EH (cell line): ENCODE results near the gene PCDHB5.
A peak's percentile ranks its signal among the peaks of the same experiment; 100 is the strongest.
"Not testable (repeated sequence)": the region's sequence is repeated elsewhere in the genome, so short reads cannot be mapped to it uniquely, and the experiment has no call there.

Source experiments
- DNase-seq: peaks from one replicate; pipeline ENCODE4 v3.0.0-alpha.2; 2015; ENCODE audit warnings: low read depth

PCDHB5 gene

GRCh38 chr5:141152096-141152495 lies 17.1 kb downstream of the PCDHB5 start:
- not testable (repeated sequence) for DNase-seq

- no peak for DNase-seq
Measured at GRCh38 chr5:141155540-141156374, 20.8 kb downstream of the PCDHB5 start.

GRCh38 chr5:141157356-141157755 lies 22.4 kb downstream of the PCDHB5 start:
- not testable (repeated sequence) for DNase-seq

- not testable (repeated sequence) for DNase-seq
Measured at GRCh38 chr5:141157901-141158300, 22.9 kb downstream of the PCDHB5 start.

GRCh38 chr5:141172381-141173204 lies 37.6 kb downstream of the PCDHB5 start, which contains the start of gene PCDHB7:
Gene PCDHB7 (plus strand): TSS chr5:141172644. CDS start chr5:141172836, 192 bp downstream.
- DNase-seq, result peak; percentile 47

- not testable (repeated sequence) for DNase-seq
Measured at GRCh38 chr5:141174291-141175104, 39.5 kb downstream of the PCDHB5 start.

GRCh38 chr5:141175933-141176332 lies 40.9 kb downstream of the PCDHB5 start:
- DNase-seq, result no peak

GRCh38 chr5:141177577-141178191 lies 42.7 kb downstream of the PCDHB5 start, which contains the start of gene PCDHB8:
Gene PCDHB8 (plus strand): TSS chr5:141177790. CDS start chr5:141178035, 245 bp downstream.
- DNase-seq, result peak; percentile 6

GRCh38 chr5:141179371-141179770 lies 44.4 kb downstream of the PCDHB5 start:
- not testable (repeated sequence) for DNase-seq

- not testable (repeated sequence) for DNase-seq
Measured at GRCh38 chr5:141179876-141180275, 44.9 kb downstream of the PCDHB5 start.

- DNase-seq, result no peak
Measured at GRCh38 chr5:141180313-141180712, 45.3 kb downstream of the PCDHB5 start.

- peak; percentile 46 for DNase-seq
Measured at GRCh38 chr5:141182248-141182647, 47.2 kb downstream of the PCDHB5 start, which contains the start of gene PCDHB16. Gene PCDHB16 (plus strand): TSS chr5:141182387. CDS start chr5:141182560, 173 bp downstream.

GRCh38 chr5:141184117-141184855 lies 49.3 kb downstream of the PCDHB5 start:
- DNase-seq, result not testable (repeated sequence)

GRCh38 chr5:141186897-141187512 lies 52.0 kb downstream of the PCDHB5 start, which contains the start of gene PCDHB9:
Gene PCDHB9 (plus strand): TSS chr5:141187161. CDS start chr5:141187319, 158 bp downstream.
- peak; percentile 46 for DNase-seq
